ENCODE data around the gene APELA. TPM values are rescaled to one million over a fixed set of nuclear protein-coding genes. Genes with fewer than 3 reads are reported as not detected.
"Not testable (repeated sequence)": the region's sequence is repeated elsewhere in the genome, so short reads cannot be mapped to it uniquely, and the experiment has no call there.

Gene APELA
- total RNA-seq, 2 donors from 2014 or later = not detected

GRCh38 chr4:164935363-164935762 is 58.4 kb downstream of the APELA start:
- peak in 1 of 2 donors; percentile 20 for ATAC-seq
- no peaks in the 10 kb centered on the region for H3K4me1 Mint-ChIP-seq (ENCODE audit: low read depth in 2 of 2)
- H3K9me3 Mint-ChIP-seq = no peaks in the 10 kb centered on the region
- H3K36me3 Mint-ChIP-seq = no peaks in the 10 kb centered on the region
- H3K4me3 Mint-ChIP-seq = no peak overlapping the region
- H3K27ac Mint-ChIP-seq = no peak overlapping the region
- H3K27me3 Mint-ChIP-seq = peaks cover 5 to 22% of the 10 kb centered on the region in 2 donors
- no peak for DNase-seq (ENCODE audit: low spot score)

DNA sequence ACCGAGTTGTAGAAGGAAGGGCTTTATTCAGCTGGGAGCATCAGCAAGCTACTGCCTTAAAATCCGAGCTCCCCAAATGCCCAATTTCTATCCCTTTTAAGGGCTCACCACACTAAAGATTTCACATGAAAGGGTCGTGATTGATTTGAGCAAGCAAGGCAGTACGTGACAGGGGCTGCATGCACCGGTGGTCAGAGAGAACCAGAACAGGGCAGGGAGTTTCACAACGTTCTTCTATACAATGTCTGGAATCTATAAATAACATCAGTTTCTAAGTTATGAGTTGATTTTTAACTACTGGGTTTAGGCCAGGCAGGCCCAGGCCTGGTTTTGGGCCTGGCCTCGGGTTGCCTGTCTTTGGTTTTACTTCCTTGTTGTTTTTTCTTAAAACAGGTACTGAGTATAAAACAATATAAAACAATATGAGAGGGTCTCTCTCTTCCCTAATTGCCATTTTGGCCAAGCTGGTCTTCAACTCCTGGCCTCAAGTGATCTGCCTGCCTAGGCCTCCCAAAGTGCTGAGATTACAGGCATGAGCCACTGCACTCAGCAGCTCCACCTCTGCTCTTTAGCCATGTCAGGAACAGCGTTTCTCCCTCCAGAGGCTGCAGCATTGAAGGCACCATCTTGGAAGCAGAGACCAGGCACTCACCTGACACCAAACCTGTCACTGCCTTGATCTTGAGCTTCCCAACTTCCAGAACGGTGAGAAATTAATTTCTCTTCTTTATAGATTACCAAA is 59.1 kb downstream of the APELA start:
- not testable (repeated sequence) for H3K27ac Mint-ChIP-seq; H3K4me3 Mint-ChIP-seq; ATAC-seq; DNase-seq (ENCODE audit: low spot score); H3K36me3 Mint-ChIP-seq; H3K4me1 Mint-ChIP-seq (ENCODE audit: low read depth in 2 of 2); H3K9me3 Mint-ChIP-seq
- H3K27me3 Mint-ChIP-seq = peaks cover 7 to 22% of the 10 kb centered on the region in 2 donors

- DNase-seq (ENCODE audit: low spot score) (no peak), ATAC-seq (no peak)
- H3K4me1 Mint-ChIP-seq (ENCODE audit: low read depth in 2 of 2) = no peaks in the 10 kb centered on the region
- H3K36me3 Mint-ChIP-seq = no peaks in the 10 kb centered on the region
- H3K27me3 Mint-ChIP-seq = peaks cover 13 to 31% of the 10 kb centered on the region in 2 donors
- H3K9me3 Mint-ChIP-seq = no peaks in the 10 kb centered on the region
- no peak overlapping the region for H3K27ac Mint-ChIP-seq
- H3K4me3 Mint-ChIP-seq = no peak overlapping the region
Observed at GRCh38 chr4:164937576-164938270, 60.7 kb downstream of the APELA start.

DNA sequence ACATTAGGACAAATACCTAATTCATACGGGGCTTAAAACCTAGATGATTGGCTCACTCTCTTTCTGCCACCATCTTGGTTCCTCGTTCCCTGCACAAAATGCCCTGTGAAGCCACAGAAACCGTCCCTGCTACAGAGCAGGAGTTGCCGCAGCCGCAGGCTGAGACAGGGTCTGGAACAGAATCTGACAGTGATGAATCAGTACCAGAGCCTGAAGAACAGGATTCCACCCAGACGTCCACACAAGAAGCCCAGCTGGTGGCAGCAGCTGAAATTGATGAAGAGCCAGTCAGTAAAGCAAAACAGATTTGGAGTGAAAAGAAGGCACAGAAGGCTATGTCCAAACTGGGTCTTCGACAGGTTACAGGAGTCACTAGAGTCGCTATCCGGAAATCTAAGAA is 66.2 kb downstream of the APELA start:
- DNase-seq (ENCODE audit: low spot score) (no peak), ATAC-seq (no peak)
- Mint-ChIP-seq H3K27me3 (peaks cover 17 to 18% of the 10 kb centered on the region in 2 donors), H3K4me1 (ENCODE audit: low read depth in 2 of 2) (no peaks in the 10 kb centered on the region), H3K9me3 (no peaks in the 10 kb centered on the region), H3K4me3 (no peak overlapping the region), H3K36me3 (no peaks in the 10 kb centered on the region), H3K27ac (no peak overlapping the region)

GRCh38 chr4:164945146-164945545 is 68.2 kb downstream of the APELA start:
- Mint-ChIP-seq H3K9me3 (no peaks in the 10 kb centered on the region), H3K27me3 (peaks cover 19 to 26% of the 10 kb centered on the region in 2 donors)

DNA sequence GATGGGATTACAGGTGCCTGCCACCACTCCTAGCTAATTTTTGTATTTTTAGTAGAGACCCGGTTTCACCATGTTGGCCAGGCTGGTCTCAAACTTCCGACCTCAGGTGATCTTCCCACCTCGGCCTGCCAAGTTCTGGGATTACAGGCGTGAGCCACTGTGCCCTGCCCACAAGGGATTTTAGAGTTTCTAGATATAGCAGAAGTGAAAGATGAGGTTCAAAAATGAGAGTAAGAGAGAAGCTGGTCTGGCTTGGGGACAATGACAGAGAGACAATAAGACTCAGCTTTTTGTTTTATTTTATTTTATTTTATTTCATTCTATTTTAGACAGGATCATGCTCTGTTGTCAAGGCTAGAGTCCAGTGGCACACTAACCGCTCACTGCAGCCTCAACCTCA is 69.8 kb downstream of the APELA start:
- no peak for DNase-seq (ENCODE audit: low spot score)
- Mint-ChIP-seq H3K27ac (no peak overlapping the region), H3K27me3 (peaks cover 24 to 36% of the 10 kb centered on the region in 2 donors), H3K4me1 (ENCODE audit: low read depth in 2 of 2) (no peaks in the 10 kb centered on the region), H3K36me3 (no peaks in the 10 kb centered on the region), H3K9me3 (no peaks in the 10 kb centered on the region), H3K4me3 (no peak overlapping the region)
- no peak for ATAC-seq

More at GRCh38 chr4:164945146-164945545, 68.2 kb downstream of the APELA start:
- no peak for ATAC-seq
- H3K4me3 Mint-ChIP-seq = no peak overlapping the region
- H3K4me1 Mint-ChIP-seq (ENCODE audit: low read depth in 2 of 2) = no peaks in the 10 kb centered on the region
- H3K36me3 Mint-ChIP-seq = no peaks in the 10 kb centered on the region
- no peak for DNase-seq (ENCODE audit: low spot score)
- no peak overlapping the region for H3K27ac Mint-ChIP-seq

Other genes with a start within 250 kb of the APELA start
- not detected for gene SMIM31, start 123.0 kb upstream of the APELA start, total RNA-seq
- gene TRIM61, start 100.5 kb downstream of the APELA start, total RNA-seq = 1 to 10 TPM; 3.6 to 4.6 TPM
- not detected for gene TRIM60, start 154.8 kb downstream of the APELA start, total RNA-seq
- gene TRIM75, start 176.7 kb downstream of the APELA start, total RNA-seq = not detected
- 10 to 100 TPM; 12.2 to 15.5 TPM for gene TMEM192, start 235.7 kb downstream of the APELA start, total RNA-seq

All from natural killer cell treated with Interleukin-12 subunit alpha and Interleukin-12 subunit beta and Interleukin-15 and Interleukin-18, amount 100 ng/mL, for 72 hours (primary cell).